Panc1 (cell line): Measurements from ENCODE around the gene LMCD1.

Experiments used
- CTCF ChIP-seq: fragments of 450-650 bp; IDR thresholded peaks from 2 replicates; pipeline ENCODE4 v1.5.1; 2017; ENCODE audit warnings: mild to moderate bottlenecking
- POLR2AphosphoS5 ChIP-seq: IDR thresholded peaks from 2 replicates; pipeline ENCODE4 v1.6.1; 2012; ENCODE audit warnings: mild to moderate bottlenecking, low read depth, low read length, moderate library complexity
- REST ChIP-seq, 2 experiments: IDR thresholded peaks; 2 replicates each; pipeline ENCODE4 v1.6.1; 2011 to 2012; ENCODE audit warnings: low read depth in 2 of 2, control low read depth in 1 of 2, low read length in 1 of 2, mild to moderate bottlenecking in 1 of 2, moderate library complexity in 1 of 2; ENCODE audit not compliant: insufficient read depth in 1 of 2
- TCF7L2 ChIP-seq: IDR thresholded peaks from 2 replicates; pipeline ENCODE4 v1.6.1; 2011; ENCODE audit warnings: mild to moderate bottlenecking, low read depth, low read length, inconsistent platforms

GRCh38 chr3:8486434-8486833 is 15.2 kb upstream of the LMCD1 start:
- TF ChIP-seq CTCF (no peak), POLR2AphosphoS5 (no peak), REST (IDR thresholded peaks at IDR 0.05; ENCODE audit: insufficient read depth in 1 of 2, low read depth in 2 of 2, low read length in 1 of 2) (no peak), TCF7L2 (no peak)
